ENCODE results near the gene FGD4.

- no peak for TF ChIP-seq EP300 (IDR thresholded peaks at IDR 0.05)
- no peak for TF ChIP-seq POLR2AphosphoS5 (IDR thresholded peaks at IDR 0.05)
- TF ChIP-seq POLR2A (IDR thresholded peaks at IDR 0.05): no peak
- TF ChIP-seq CTCF (IDR thresholded peaks at IDR 0.05): no peak
Observed at GRCh38 chr12:32413412-32413811, 14.1 kb downstream of the FGD4 start.
